CD4-positive, alpha-beta T cell treated with Interleukin-6 at 100 ng/mL for 8 hours (primary cell): ENCODE measurements around the gene UBAC2.
A peak's percentile ranks its signal among the peaks of the same experiment; 100 is the strongest.
"Not testable (repeated sequence)": the region's sequence is repeated elsewhere in the genome, so short reads cannot be mapped to it uniquely, and the experiment has no call there.

Experiments
- DNase-seq: peaks from one replicate; pipeline ENCODE4 v3.0.0-alpha.2; 2020; ENCODE audit warnings: mixed read lengths, low spot score

UBAC2 gene

GRCh38 chr13:99185606-99186005 lies 15.0 kb upstream of the UBAC2 start:
- DNase-seq, result no peak

DNA sequence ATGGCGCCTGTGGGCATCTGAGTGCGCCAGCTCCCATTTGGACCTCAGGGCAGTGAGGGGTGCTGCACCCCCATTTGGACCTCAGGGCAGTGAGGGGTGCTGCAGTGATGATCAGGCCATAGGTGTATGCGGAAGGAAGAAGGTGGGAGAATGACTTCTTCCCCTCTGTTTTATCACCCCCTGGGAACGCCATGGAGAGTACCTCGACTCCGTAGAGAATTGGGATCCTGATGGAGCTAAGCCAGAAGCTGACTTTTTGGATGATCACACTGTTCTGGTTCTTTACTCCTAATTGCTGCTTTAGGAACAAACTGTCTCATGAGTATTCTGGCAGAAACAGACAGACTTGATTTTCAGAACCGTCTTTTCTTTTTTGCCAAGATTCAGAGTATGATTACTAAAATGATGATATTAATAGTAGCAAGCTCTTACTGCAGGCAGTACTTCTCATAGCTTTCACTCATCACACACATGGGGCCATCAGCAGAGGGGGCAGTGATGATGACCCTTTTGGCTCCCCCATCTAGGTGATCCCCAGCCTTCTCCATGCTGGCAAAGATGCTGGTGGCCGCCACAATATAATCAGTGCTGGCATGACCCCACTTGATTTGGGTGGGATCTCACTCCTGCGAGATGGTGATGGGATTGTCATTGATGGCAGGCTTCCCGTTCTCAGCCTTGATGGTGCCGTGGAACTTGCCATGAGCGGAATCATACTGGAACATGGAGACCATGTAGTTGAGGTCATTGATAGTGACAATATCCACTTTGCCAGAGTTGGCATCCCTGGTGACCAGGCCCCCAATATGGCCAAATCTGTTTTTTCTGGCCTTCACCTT lies 10.3 kb upstream of the UBAC2 start:
- no peak for DNase-seq

DNA sequence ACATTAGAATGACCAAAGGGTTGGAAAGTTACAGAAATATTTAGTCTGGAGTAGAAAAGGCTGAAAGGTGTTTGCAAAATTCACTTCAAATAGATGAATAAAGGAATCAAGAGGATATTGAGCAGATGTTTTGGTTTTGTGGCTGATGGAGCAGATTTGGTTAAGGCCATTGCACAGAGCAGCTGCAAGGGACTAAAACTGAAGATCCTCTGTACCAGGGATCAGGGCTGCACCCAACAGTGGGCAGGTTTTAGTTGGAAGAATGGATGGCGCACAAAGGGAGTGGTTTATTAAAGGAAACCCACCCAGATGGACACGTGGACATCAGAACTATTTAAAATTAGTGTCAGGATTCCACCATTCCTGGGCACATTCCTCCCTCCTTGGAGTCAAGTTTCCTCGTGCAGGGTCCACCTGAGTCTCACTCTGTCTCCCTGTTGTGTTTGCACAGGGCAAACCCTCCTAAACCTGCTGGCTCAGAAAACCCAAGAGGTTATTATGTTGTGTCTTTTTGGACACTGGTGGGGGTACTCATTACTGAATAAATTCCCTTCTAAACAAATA lies 9.2 kb upstream of the UBAC2 start:
- no peak for DNase-seq

- DNase-seq, result no peak
These were observed 8.7 kb upstream of the UBAC2 start for GRCh38 chr13:99191900-99192399.

GRCh38 chr13:99192480-99192879 lies 8.2 kb upstream of the UBAC2 start:
- DNase-seq, result no peak

GRCh38 chr13:99193152-99193551 lies 7.5 kb upstream of the UBAC2 start:
- no peak for DNase-seq

DNA sequence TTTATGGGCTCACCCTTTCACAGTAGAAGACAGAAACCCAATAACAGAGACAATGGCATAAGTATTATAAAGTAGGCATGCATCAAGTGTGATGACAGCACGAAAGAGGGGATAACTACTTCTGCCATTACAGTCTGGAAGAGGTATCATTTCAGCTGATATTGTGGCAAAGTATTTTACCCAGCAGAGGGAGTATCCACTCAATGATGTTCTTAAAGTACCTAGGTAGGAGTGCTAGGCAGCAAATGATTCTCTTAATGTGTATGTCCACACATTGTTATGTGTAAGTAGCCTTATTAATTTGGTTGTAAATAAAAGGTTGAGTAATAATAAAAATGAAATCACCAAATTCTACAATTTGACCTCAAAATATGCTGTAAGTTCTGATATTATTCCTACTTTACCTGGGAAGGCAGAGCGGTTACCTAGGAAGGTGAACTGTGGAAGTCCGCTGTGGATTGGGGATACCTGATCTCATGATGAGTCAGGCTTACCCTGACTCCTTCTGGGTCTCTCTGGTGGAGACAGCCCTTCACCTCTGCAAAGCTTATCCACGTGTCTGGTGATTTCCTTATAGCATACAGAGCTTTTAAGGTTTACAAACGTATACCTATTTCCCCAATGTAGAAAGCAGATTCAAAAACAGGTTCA lies 4.1 kb upstream of the UBAC2 start:
- DNase-seq, result peak; percentile 55

GRCh38 chr13:99197117-99197651 lies 3.5 kb upstream of the UBAC2 start:
- no peak for DNase-seq

DNA sequence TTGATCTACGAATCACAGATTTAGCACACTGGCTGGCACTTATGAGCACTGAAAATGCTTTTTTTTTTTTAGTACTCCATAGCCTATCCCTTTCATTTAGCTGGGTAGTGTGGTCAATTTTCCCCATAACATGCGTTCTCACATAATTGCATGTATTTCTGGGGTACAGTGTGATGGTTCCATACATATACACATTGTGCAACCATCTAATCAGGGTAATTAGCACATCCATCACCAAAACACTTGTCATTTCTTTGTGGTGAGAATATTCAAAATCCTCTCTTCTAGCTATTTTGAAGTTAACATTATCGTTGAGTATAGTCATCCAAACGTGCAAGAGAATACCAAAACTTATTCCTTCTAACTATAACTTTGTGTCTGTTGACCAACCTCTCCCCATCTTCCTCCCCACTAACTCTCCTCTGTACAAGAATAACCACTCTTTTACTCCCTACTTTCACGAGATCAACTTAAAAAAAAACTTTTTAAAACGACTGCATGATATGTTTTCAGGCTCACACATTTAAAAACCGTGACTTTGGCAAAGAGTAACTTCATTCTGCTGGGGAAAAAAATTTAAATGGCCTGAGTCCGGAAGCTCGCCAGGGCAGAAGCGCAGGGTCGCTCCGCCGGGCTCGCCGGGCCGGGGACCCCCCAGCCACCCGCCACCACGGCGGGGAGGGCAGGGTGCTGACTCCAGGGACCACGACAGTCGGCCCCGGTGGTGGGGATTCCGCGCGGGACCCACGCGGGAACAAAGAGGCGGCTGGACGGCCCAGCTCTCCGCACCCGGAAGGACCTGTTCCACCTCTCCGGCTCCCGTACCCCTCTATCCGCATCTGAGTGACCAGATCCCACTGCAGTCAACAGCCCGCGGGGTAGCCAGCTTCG lies 868 bp upstream of the UBAC2 start:
- DNase-seq, result no peak

GRCh38 chr13:99203601-99204579 lies 3.2 kb downstream of the UBAC2 start:
- DNase-seq, result no peak

DNA sequence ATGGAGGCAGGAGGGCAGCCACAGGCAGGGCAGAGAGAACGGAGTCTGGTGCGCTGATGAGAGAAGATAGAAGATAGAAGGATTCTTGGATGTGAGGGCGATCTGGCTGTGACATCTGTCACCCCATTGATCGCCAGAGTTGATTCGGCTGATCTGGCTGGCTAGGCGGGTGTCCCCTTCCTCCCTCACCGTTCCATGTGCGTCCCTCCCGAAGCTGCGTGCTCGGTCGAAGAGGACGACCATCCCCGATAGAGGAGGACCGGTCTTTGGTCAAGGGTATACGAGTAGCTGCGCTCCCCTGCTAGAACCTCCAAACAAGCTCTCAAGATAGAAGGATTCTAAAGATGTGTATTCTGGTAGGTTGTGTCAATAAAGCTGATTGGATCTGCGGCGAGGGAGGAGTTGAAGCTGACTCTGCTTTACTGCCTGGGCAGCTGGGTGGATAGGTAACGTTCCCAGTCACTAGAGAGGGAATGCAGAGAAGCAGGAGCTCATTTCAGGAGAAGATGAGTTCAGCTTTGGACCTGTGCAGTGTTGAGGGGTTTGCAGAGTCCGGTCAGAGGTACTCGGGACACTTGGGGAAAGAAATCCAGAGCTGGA lies 5.1 kb downstream of the UBAC2 start:
- no peak for DNase-seq

DNA sequence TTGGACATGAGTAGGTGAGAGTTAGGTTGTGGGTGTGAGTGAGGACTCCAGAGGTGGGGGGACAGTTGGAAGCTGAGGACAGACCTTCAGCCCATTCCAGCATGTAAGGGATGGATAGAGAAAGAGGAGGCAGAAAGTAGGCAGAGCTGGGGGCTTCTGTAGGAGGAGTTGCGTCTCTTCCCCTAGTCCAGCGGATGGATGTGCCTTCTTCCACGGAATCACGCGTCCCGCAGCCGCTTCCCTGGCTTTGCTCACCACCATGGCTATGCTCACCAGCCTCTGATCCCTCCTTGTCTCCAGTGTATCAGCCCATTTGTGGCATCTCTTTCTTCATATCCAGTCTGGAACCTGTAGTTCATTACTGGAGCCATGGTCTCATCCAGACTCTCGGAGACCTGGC lies 5.6 kb downstream of the UBAC2 start:
- DNase-seq, result no peak

GRCh38 chr13:99206873-99207272 lies 6.2 kb downstream of the UBAC2 start:
- no peak for DNase-seq

DNA sequence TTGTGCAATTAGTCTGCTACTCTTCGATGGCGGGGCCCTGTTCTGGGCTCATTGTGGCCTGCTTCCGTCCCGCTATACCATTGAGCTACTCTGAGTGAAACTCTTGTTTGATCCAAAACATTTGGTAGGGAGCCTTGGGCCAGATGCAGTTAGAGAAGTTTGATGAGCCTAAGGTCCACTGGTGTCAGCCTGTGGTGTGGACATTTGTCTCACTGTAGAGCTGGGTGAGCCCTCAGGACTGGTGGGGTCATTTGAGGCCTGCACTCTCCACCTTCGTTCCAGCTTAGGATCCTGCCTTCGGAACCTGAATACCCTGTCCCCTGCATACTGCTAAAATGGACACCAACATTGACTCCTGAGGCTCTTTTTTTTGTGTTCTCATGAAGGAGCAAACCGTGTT lies 6.9 kb downstream of the UBAC2 start:
- DNase-seq, result no peak

DNA sequence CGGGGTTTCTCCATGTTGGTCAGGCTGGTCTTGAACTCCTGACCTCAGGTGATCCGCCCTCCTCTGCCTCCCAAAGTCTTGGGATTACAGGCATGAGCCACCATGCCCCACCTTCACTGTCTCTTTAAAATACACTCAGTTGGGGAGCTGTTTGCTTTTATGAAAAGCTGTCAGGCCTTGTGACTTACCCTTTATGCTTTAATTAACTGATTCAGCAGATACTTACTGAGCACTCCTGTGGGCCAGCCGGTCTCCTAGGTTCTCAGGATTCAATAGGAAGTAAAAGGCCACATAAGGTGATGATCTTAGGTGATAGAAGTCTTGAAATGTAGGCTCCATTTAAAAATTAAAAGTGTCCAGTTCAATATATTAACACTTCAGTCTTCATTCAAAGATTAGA lies 7.5 kb downstream of the UBAC2 start:
- no peak for DNase-seq

GRCh38 chr13:99208845-99209527 lies 8.3 kb downstream of the UBAC2 start:
- DNase-seq, result no peak

- DNase-seq, result not testable (repeated sequence)
These were observed 10.0 kb downstream of the UBAC2 start for GRCh38 chr13:99210627-99211026.

GRCh38 chr13:99211421-99212035 lies 10.9 kb downstream of the UBAC2 start:
- DNase-seq, result no peak

- peak; percentile 34 for DNase-seq
These were observed 13.6 kb downstream of the UBAC2 start for GRCh38 chr13:99214232-99214631.
